Activated CD8-positive, alpha-beta T cell treated with anti-CD3 and anti-CD28 coated beads for 36 hours (primary cell): ENCODE data around the gene COL13A1. TPM values are rescaled to one million over a fixed set of nuclear protein-coding genes. Genes with fewer than 3 reads are reported as not detected.

Experiments used
- ATAC-seq: fragments of 200-7000 bp; cut with Tn5 transposase; one replicate; pipeline ENCODE4 v1.10.0; 2021; ENCODE audit warnings: mild to moderate bottlenecking, moderate library complexity
- CTCF ChIA-PET: fragments of 350-600 bp; sonication (Branson Sonifier 250); formaldehyde crosslinking; loops from one replicate; lab custom pipeline; 2021; ENCODE audit warnings: antibody characterized with exemption; lab: Charles Lee
- POLR2A ChIA-PET: fragments of 350-600 bp; sonication (Branson Sonifier 250); formaldehyde crosslinking; loops from one replicate; lab custom pipeline; 2021; ENCODE audit warnings: antibody characterized with exemption; lab: Charles Lee
- DNase-seq: peaks from one replicate; pipeline ENCODE4 v3.0.0-alpha.2; 2020
- H3K27ac Mint-ChIP-seq: one replicate; pipeline ENCODE4 v1.8.0; 2021; ENCODE audit warnings: mild to moderate bottlenecking, mixed read lengths
- H3K27me3 Mint-ChIP-seq: one replicate; pipeline ENCODE4 v1.8.0; 2021; ENCODE audit warnings: mixed read lengths
- H3K36me3 Mint-ChIP-seq: one replicate; pipeline ENCODE4 v1.8.0; 2021; ENCODE audit warnings: low read depth, mixed read lengths
- H3K4me1 Mint-ChIP-seq: one replicate; pipeline ENCODE4 v1.8.0; 2021; ENCODE audit warnings: low read depth, mixed read lengths
- H3K4me3 Mint-ChIP-seq: one replicate; pipeline ENCODE4 v1.8.0; 2021; ENCODE audit warnings: mild to moderate bottlenecking, moderate library complexity, mixed read lengths
- H3K9me3 Mint-ChIP-seq: one replicate; pipeline ENCODE4 v1.8.0; 2021; ENCODE audit warnings: mixed read lengths
- intact Hi-C: fragments of 100-400 bp; cut with micrococcal nuclease; formaldehyde crosslinking; loops from one replicate; pipeline ENCODE4 v1.10.0; 2022
- total RNA-seq, 2 experiments: library from RNA; stranded (reverse); gene quantifications; one replicate each; pipeline ENCODE4 v1.2.3, GENCODE V29; 2021
- TF ChIP-seq, protein P1 (sequence below): fragments of 200-600 bp; IDR thresholded peaks from one replicate; pipeline ENCODE4 v1.8.0; 2022; ENCODE audit warnings: antibody characterized with exemption, mild to moderate bottlenecking

The COL13A1 gene
- total RNA-seq, 2 experiments from 2014 or later, result not detected

DNA sequence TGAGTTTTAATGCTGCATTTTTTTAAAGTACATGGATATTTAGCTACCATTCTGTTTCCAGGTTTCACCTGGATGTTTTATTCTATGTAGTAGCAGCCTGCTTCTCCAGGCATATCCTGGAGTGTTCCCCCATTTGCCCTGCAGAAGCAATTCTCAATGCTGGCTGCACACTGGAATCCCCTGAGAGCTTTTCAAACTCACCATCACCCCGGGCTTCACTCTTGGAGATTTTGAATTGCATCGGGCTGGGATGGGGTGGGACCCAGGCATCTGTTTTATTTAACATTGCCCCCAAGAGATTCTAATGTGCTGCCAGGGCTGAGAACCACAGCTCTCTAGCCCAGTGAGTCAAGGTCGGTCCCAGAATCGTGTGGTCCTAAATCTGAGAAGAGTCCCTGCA lies 137.8 kb downstream of the COL13A1 start:
- Mint-ChIP-seq H3K27ac (no peak overlapping the region), H3K4me3 (no peak overlapping the region), H3K9me3 (no peaks in the 10 kb centered on the region), H3K36me3 (no peaks in the 10 kb centered on the region), H3K27me3 (peaks cover 3% of the 10 kb centered on the region), H3K4me1 (no peaks in the 10 kb centered on the region)
- intact Hi-C loops, result no loop called here
- ATAC-seq (no peak), DNase-seq (no peak)
- ChIA-PET POLR2A (no interaction called here), CTCF (interaction anchor here (1.8 to 4.7 kb wide), 2 partner anchors 19 to 25 kb away, joined by 8 to 24 read pairs; no protein-coding TSS in a partner anchor)
- TF ChIP-seq, protein P1, sequence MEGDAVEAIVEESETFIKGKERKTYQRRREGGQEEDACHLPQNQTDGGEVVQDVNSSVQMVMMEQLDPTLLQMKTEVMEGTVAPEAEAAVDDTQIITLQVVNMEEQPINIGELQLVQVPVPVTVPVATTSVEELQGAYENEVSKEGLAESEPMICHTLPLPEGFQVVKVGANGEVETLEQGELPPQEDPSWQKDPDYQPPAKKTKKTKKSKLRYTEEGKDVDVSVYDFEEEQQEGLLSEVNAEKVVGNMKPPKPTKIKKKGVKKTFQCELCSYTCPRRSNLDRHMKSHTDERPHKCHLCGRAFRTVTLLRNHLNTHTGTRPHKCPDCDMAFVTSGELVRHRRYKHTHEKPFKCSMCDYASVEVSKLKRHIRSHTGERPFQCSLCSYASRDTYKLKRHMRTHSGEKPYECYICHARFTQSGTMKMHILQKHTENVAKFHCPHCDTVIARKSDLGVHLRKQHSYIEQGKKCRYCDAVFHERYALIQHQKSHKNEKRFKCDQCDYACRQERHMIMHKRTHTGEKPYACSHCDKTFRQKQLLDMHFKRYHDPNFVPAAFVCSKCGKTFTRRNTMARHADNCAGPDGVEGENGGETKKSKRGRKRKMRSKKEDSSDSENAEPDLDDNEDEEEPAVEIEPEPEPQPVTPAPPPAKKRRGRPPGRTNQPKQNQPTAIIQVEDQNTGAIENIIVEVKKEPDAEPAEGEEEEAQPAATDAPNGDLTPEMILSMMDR, result no peak

DNA sequence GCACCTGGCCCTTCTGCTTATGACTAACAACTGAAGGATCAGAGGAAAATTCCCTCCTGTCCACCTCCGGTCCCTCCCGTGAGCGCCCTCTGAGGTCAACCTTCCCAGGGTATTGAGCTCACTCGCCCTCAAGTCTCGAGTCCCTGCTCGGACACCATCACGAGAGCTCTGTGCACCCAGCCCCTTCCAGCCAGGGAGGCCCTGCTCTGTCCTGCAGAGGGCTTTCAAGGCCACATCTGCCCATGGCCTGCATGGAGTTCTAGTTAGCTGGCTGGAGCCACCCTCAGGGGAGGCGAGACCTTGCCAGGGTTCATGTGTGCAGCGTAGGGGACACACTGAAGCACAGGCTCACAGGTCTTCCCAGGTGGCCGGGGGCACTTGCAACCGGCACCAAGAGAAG lies 140.0 kb downstream of the COL13A1 start:
- Mint-ChIP-seq H3K4me1 (no peaks in the 10 kb centered on the region), H3K9me3 (no peaks in the 10 kb centered on the region), H3K27me3 (no peaks in the 10 kb centered on the region), H3K36me3 (no peaks in the 10 kb centered on the region), H3K27ac (no peak overlapping the region), H3K4me3 (no peak overlapping the region)
- CTCF ChIA-PET, result interaction anchor here (4.7 kb wide), 1 partner anchor 17 kb away, joined by 24 read pairs; no protein-coding TSS in a partner anchor
- TF ChIP-seq, protein P1, result no peak
- POLR2A ChIA-PET, result no interaction called here
- no peak for ATAC-seq
- no peak for DNase-seq
- intact Hi-C loops, result no loop called here

DNA sequence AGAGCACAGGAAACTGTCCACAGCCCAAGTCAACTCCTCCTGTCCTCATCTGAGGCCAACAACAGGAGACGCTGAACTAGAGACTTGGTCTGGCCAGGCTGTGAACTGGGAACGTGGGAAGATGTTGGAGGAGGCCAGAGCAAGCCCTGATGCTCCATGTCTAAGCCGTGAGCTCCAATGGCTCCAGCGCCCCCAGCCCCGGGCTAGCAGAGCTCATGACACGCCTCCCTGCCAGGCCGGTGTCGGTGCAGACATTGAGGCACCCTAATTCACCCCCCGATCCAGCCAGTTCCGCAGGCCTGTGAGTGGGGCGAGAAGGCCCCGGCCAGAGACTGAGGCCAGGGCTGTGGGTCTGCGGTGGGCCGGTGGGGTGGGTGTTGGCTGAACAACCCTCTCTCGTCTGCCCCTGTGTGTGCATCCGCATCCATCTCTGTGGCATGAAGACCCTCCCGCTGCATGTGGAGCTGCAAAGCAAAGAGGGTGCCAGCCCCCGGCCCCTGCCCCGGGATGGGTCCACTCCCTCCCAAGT lies 141.7 kb downstream of the COL13A1 start:
- no peaks in the 10 kb centered on the region for H3K27me3 Mint-ChIP-seq
- H3K4me3 Mint-ChIP-seq, result no peak overlapping the region
- no peak for ATAC-seq
- ChIA-PET POLR2A (no interaction called here), CTCF (interaction anchor here (2.0 kb wide), 1 partner anchor 15 kb away, joined by 8 read pairs; no protein-coding TSS in a partner anchor)
- no peak overlapping the region for H3K27ac Mint-ChIP-seq
- H3K9me3 Mint-ChIP-seq, result no peaks in the 10 kb centered on the region
- no peaks in the 10 kb centered on the region for H3K36me3 Mint-ChIP-seq
- TF ChIP-seq, protein P1, result no peak
- intact Hi-C loops, result no loop called here
- DNase-seq, result no peak
- no peaks in the 10 kb centered on the region for H3K4me1 Mint-ChIP-seq

DNA sequence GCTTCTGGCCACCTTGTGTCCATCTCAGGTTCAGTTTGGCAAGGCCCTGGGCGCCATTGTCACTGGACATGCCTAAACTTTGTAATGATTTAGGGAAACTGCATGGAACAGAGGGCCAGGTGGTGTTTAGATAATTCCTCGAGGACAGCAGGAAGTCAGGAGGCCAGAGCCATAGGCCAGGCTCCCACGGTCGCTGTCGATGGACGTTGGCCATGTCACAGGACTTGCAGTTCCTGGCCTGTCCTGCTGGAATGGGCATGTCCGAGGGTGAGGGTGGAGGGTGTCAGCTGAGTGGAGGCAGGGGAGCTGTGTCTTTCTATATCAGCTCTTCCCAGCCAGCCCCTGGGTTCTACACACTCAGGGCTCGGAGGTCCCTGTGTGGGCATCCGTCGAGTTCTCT lies 143.1 kb downstream of the COL13A1 start:
- DNase-seq, result no peak
- TF ChIP-seq, protein P1, result no peak
- Mint-ChIP-seq H3K36me3 (no peaks in the 10 kb centered on the region), H3K4me3 (no peak overlapping the region), H3K9me3 (no peaks in the 10 kb centered on the region), H3K27ac (no peak overlapping the region), H3K4me1 (no peaks in the 10 kb centered on the region), H3K27me3 (no peaks in the 10 kb centered on the region)
- POLR2A ChIA-PET, result no interaction called here
- intact Hi-C loops, result no loop called here
- ATAC-seq, result no peak
- CTCF ChIA-PET, result interaction anchor here (1.3 to 2.0 kb wide), 2 partner anchors 13 to 30 kb away, joined by 4 to 8 read pairs; no protein-coding TSS in a partner anchor

DNA sequence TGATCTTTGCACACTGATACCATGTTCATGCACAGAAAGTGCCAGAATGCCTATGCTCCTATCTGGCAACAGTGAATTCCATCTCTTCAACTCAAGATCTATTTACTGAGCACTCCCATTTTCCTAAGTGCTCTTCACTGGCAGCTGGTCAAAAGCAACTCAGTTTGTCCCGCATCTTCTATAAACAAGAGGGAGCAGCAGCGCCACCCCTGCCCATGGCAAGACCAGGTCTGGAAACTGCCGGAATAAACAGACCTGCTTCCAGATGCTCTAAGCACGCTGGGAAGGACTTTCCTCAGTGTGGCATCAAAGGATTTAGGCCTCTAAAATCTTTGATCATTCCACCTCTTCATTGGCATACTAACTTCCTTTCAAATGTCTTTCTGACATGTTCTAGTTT lies 146.6 kb downstream of the COL13A1 start:
- POLR2A ChIA-PET, result no interaction called here
- CTCF ChIA-PET, result no interaction called here

More for the DNA sequence above, 146.6 kb downstream of the COL13A1 start:
- Mint-ChIP-seq H3K9me3 (no peaks in the 10 kb centered on the region), H3K27me3 (no peaks in the 10 kb centered on the region), H3K4me1 (no peaks in the 10 kb centered on the region), H3K36me3 (no peaks in the 10 kb centered on the region), H3K4me3 (no peak overlapping the region), H3K27ac (no peak overlapping the region)
- intact Hi-C loops, result no loop called here
- TF ChIP-seq, protein P1, result no peak
- DNase-seq (no peak), ATAC-seq (no peak)
